ENCODE results near the gene C14orf180.

GRCh38 chr14:104603711-104604401, 24.3 kb downstream of the C14orf180 start:
- TF ChIP-seq MYC (IDR thresholded peaks at IDR 0.05; ENCODE audit: low read depth, low read length) (no peak), CTCF (IDR thresholded peaks at IDR 0.05; ENCODE audit: low read depth, low read length) (no peak)

Data from NB4 (cell line).